Panc1 (cell line): ENCODE measurements around the gene SDHAF4. TPM values are rescaled to one million over a fixed set of nuclear protein-coding genes. Genes with fewer than 3 reads are reported as not detected.

Experiments used
- ATAC-seq: fragments of 200-7000 bp; cut with Tn5 transposase; 2 replicates; pipeline ENCODE4 v1.9.1; 2020; ENCODE audit warnings: mild to moderate bottlenecking, moderate library complexity
- BruUV-seq: library from RNA; stranded (reverse); fragments of 400-500 nt; replicated peaks from 2 replicates; lab custom pipeline; 2021; lab: Mats Ljungman, UMichigan
- CTCF ChIA-PET: fragments of 300-600 bp; sonication (Branson Sonifier 250); formaldehyde crosslinking; loops from one replicate; lab custom pipeline; 2022; ENCODE audit warnings: antibody characterized with exemption; lab: Charles Lee
- POLR2A ChIA-PET: fragments of 300-600 bp; sonication (Branson Sonifier 250); formaldehyde crosslinking; loops from one replicate; lab custom pipeline; 2022; ENCODE audit warnings: antibody characterized with exemption; lab: Charles Lee
- DNase-seq: peaks from one replicate; pipeline ENCODE4 v3.0.0-alpha.2; 2010; ENCODE audit warnings: low read depth, low spot score
- H3K27ac ChIP-seq: 2 replicates; pipeline ENCODE4 v1.5.1; 2011; ENCODE audit warnings: mild to moderate bottlenecking, low read length, inconsistent platforms
- H3K27me3 ChIP-seq: fragments of 200-500 bp; sonication (Bioruptor generic); 2 replicates; pipeline ENCODE4 v1.6.0; 2014; ENCODE audit warnings: low read length, inconsistent platforms; ENCODE audit not compliant: control insufficient read depth, insufficient read depth
- H3K36me3 ChIP-seq: fragments of 200-500 bp; sonication (Bioruptor generic); 2 replicates; pipeline ENCODE4 v1.5.1; 2014; ENCODE audit warnings: inconsistent platforms, mild to moderate bottlenecking, low read length, moderate library complexity; ENCODE audit not compliant: control insufficient read depth, insufficient read depth
- H3K4me1 ChIP-seq: 2 replicates; pipeline ENCODE4 v1.5.1; 2011; ENCODE audit warnings: inconsistent platforms, mild to moderate bottlenecking, low read length, moderate library complexity; ENCODE audit not compliant: control insufficient read depth, insufficient read depth
- H3K4me3 ChIP-seq, 2 experiments: 2 replicates each; pipeline ENCODE4 v1.5.1; 2011 to 2012; ENCODE audit warnings: low read depth in 2 of 2, low read length in 2 of 2, mild to moderate bottlenecking in 2 of 2, inconsistent platforms in 1 of 2, moderate library complexity in 1 of 2
- H3K9me3 ChIP-seq: fragments of 200-500 bp; sonication (Bioruptor generic); 2 replicates; pipeline ENCODE4 v1.5.1; 2014; ENCODE audit warnings: low read depth, mild to moderate bottlenecking, inconsistent platforms, low read length, moderate library complexity; ENCODE audit not compliant: control insufficient read depth, insufficient read depth
- CTCF ChIP-seq: fragments of 450-650 bp; IDR thresholded peaks from 2 replicates; pipeline ENCODE4 v1.5.1; 2017; ENCODE audit warnings: mild to moderate bottlenecking
- POLR2AphosphoS5 ChIP-seq: IDR thresholded peaks from 2 replicates; pipeline ENCODE4 v1.6.1; 2012; ENCODE audit warnings: mild to moderate bottlenecking, low read depth, low read length, moderate library complexity
- REST ChIP-seq, 2 experiments: IDR thresholded peaks; 2 replicates each; pipeline ENCODE4 v1.6.1; 2011 to 2012; ENCODE audit warnings: low read depth in 2 of 2, control low read depth in 1 of 2, low read length in 1 of 2, mild to moderate bottlenecking in 1 of 2, moderate library complexity in 1 of 2; ENCODE audit not compliant: insufficient read depth in 1 of 2
- SIN3A ChIP-seq: IDR thresholded peaks from 2 replicates; pipeline ENCODE4 v1.6.1; 2012; ENCODE audit warnings: low read depth, mild to moderate bottlenecking, low read length, moderate library complexity, borderline replicate concordance; ENCODE audit not compliant: insufficient read depth
- TCF7L2 ChIP-seq: IDR thresholded peaks from 2 replicates; pipeline ENCODE4 v1.6.1; 2011; ENCODE audit warnings: mild to moderate bottlenecking, low read depth, low read length, inconsistent platforms
- in situ Hi-C: cut with HindIII; loops from 2 replicates; pipeline ENCODE4 v1.10.0; 2016; ENCODE audit warnings: low sequenced_read_pairs, low pct_unique_long_range_greater_than_20kb
- intact Hi-C: fragments of 100-400 bp; cut with micrococcal nuclease; formaldehyde crosslinking; loops from one replicate; pipeline ENCODE4 v1.10.0; 2022; ENCODE audit not compliant: unreplicated experiment
- total RNA-seq: library from RNA; stranded (reverse); gene quantifications from one replicate; pipeline ENCODE4 v1.2.1, GENCODE V29; 2021; ENCODE audit not compliant: unreplicated experiment

Gene SDHAF4
- total RNA-seq, 1 experiment from 2014 or later = 14.4 TPM

- Histone ChIP-seq H3K9me3 (no peaks in the 10 kb centered on the region), H3K36me3 (no peaks in the 10 kb centered on the region), H3K4me1 (no peaks in the 10 kb centered on the region), H3K27ac (no peak overlapping the region), H3K27me3 (no peaks in the 10 kb centered on the region), H3K4me3 (no peak overlapping the region)
- intact Hi-C loops (loop anchor here (1.0 to 5.0 kb wide), 2 partner anchors 140 to 465 kb away; no protein-coding TSS in a partner anchor), in situ Hi-C loops (no loop called here)
- BruUV-seq = no TSS peak
- ATAC-seq (0 out of 2 replicates have a peak, but pooled peaks have one; percentile 74), DNase-seq (no peak)
- CTCF ChIA-PET = interaction anchor here (1.3 kb wide), 1 partner anchor 139 kb away, joined by 5 read pairs; no protein-coding TSS in a partner anchor
- peak; percentile 63 for TF ChIP-seq CTCF
- no peak for TF ChIP-seq TCF7L2
- TF ChIP-seq POLR2AphosphoS5 = no peak
- POLR2A ChIA-PET = no interaction called here
Measured at GRCh38 chr6:70547313-70547712, 19.4 kb upstream of the SDHAF4 start.

GRCh38 chr6:70547905-70548304 is 18.8 kb upstream of the SDHAF4 start:
- in situ Hi-C loops = no loop called here
- Histone ChIP-seq H3K4me1 (no peaks in the 10 kb centered on the region), H3K27me3 (no peaks in the 10 kb centered on the region), H3K4me3 (no peak overlapping the region), H3K27ac (no peak overlapping the region), H3K9me3 (no peaks in the 10 kb centered on the region), H3K36me3 (no peaks in the 10 kb centered on the region)
- ATAC-seq (no peak), DNase-seq (no peak)
- ChIA-PET POLR2A (no interaction called here), CTCF (interaction anchor here (1.3 kb wide), 1 partner anchor 139 kb away, joined by 5 read pairs; no protein-coding TSS in a partner anchor)
- TF ChIP-seq REST (IDR thresholded peaks at IDR 0.05; ENCODE audit: insufficient read depth in 1 of 2, low read depth in 2 of 2, low read length in 1 of 2) (no peak), SIN3A (no peak), TCF7L2 (no peak), POLR2AphosphoS5 (no peak), CTCF (no peak)
- no TSS peak for BruUV-seq
- intact Hi-C loops = loop anchor here (1.0 to 5.0 kb wide), 2 partner anchors 139 to 464 kb away; no protein-coding TSS in a partner anchor
